NCI-H446 treated with DMSO at 0.1 percent for 48 hours (cell line): ENCODE measurements around the gene SMG6.

Experiments used
- DNase-seq: peaks from one replicate; lab custom pipeline; 2025; lab: John Stamatoyannopoulos, UW

SMG6 gene

GRCh38 chr17:2102931-2103809, 200.4 kb downstream of the SMG6 start:
- DNase-seq, result peak; percentile 44

GRCh38 chr17:2101448-2102257, 201.9 kb downstream of the SMG6 start:
- DNase-seq, result no peak

GRCh38 chr17:2095536-2095910, 208.1 kb downstream of the SMG6 start:
- no peak for DNase-seq

- DNase-seq, result peak; percentile 72
These were observed 208.6 kb downstream of the SMG6 start for GRCh38 chr17:2094891-2095535.

GRCh38 chr17:2093349-2093748, 210.2 kb downstream of the SMG6 start:
- DNase-seq, result no peak

GRCh38 chr17:2092253-2092652, 211.3 kb downstream of the SMG6 start:
- DNase-seq, result no peak

GRCh38 chr17:2090804-2091534, 212.6 kb downstream of the SMG6 start:
- no peak for DNase-seq

- DNase-seq, result no peak
These were observed 213.4 kb downstream of the SMG6 start for GRCh38 chr17:2090210-2090641.

GRCh38 chr17:2089021-2089422, 214.6 kb downstream of the SMG6 start:
- no peak for DNase-seq

- no peak for DNase-seq
These were observed 215.9 kb downstream of the SMG6 start for GRCh38 chr17:2087597-2088211.

GRCh38 chr17:2086306-2086705, 217.3 kb downstream of the SMG6 start:
- DNase-seq, result no peak

- no peak for DNase-seq
These were observed 218.0 kb downstream of the SMG6 start for GRCh38 chr17:2085648-2085949.

- DNase-seq, result no peak
These were observed 218.6 kb downstream of the SMG6 start for GRCh38 chr17:2084766-2085647.

- no peak for DNase-seq
These were observed 219.4 kb downstream of the SMG6 start for GRCh38 chr17:2084036-2084765.

- DNase-seq, result no peak
These were observed 220.0 kb downstream of the SMG6 start for GRCh38 chr17:2083613-2084035.

- no peak for DNase-seq
These were observed 221.4 kb downstream of the SMG6 start for GRCh38 chr17:2082003-2082781.

- DNase-seq, result no peak
These were observed 222.0 kb downstream of the SMG6 start for GRCh38 chr17:2081564-2081963.

- DNase-seq, result no peak
These were observed 226.5 kb downstream of the SMG6 start for GRCh38 chr17:2077040-2077439.
